ENCODE results near the gene UQCC3.
"Not testable (repeated sequence)": the region's sequence is repeated elsewhere in the genome, so short reads cannot be mapped to it uniquely, and the experiment has no call there.

Gene UQCC3
- 5.9 to 7.5 reads per million in 2 donors for total RNA-seq

- peak; percentile 30 to 83 (median 60) for DNase-seq
Measured at GRCh38 chr11:62671608-62672389, at the start of gene UQCC3, which contains the start of gene LBHD1. Gene UQCC3, plus strand, starts transcription at chr11:62671673. Its CDS starts 73 bp downstream, at chr11:62671746. Gene LBHD1, minus strand, starts transcription at chr11:62672267. Its CDS starts 2,236 bp downstream, at chr11:62670031.

- DNase-seq, result no peak
Measured at GRCh38 chr11:62622476-62623089, 48.9 kb upstream of the UQCC3 start.

- DNase-seq, result peak in 1 of 5 experiments; percentile 20
Measured at GRCh38 chr11:62627713-62628112, 43.8 kb upstream of the UQCC3 start.

- DNase-seq, result no peak
Measured at GRCh38 chr11:62632492-62632891, 39.0 kb upstream of the UQCC3 start.

GRCh38 chr11:62644220-62644619 lies 27.3 kb upstream of the UQCC3 start:
- no peak for DNase-seq

- peak in 1 of 5 experiments; percentile 22 for DNase-seq
Measured at GRCh38 chr11:62645671-62645945, 25.9 kb upstream of the UQCC3 start.

- peak; percentile 94 to 99 (median 98) for DNase-seq
Measured at GRCh38 chr11:62645946-62646824, 25.3 kb upstream of the UQCC3 start, which contains the start of gene GANAB. Gene GANAB, minus strand, starts transcription at chr11:62646613. Its CDS starts 14 bp downstream, at chr11:62646599.

GRCh38 chr11:62646825-62647608 lies 24.5 kb upstream of the UQCC3 start:
- DNase-seq, result no peak

- no peak for DNase-seq
Measured at GRCh38 chr11:62647609-62648005, 23.9 kb upstream of the UQCC3 start.

GRCh38 chr11:62648185-62648966 lies 23.1 kb upstream of the UQCC3 start:
- no peak for DNase-seq

GRCh38 chr11:62648967-62649364 lies 22.5 kb upstream of the UQCC3 start:
- DNase-seq, result no peak

GRCh38 chr11:62649486-62649885 lies 22.0 kb upstream of the UQCC3 start:
- no peak for DNase-seq

- not testable (repeated sequence) for DNase-seq
Measured at GRCh38 chr11:62650283-62650682, 21.2 kb upstream of the UQCC3 start.

GRCh38 chr11:62652161-62653006 lies 19.1 kb upstream of the UQCC3 start:
- peak in 1 of 5 experiments; percentile 30 for DNase-seq

- no peak for DNase-seq
Measured at GRCh38 chr11:62654297-62654696, 17.2 kb upstream of the UQCC3 start.

- no peak for DNase-seq
Measured at GRCh38 chr11:62656796-62657429, 14.6 kb upstream of the UQCC3 start.

GRCh38 chr11:62664405-62665074 lies 6.9 kb upstream of the UQCC3 start:
- DNase-seq, result peak in 3 of 5 experiments; percentile 28 to 82 (median 33)

GRCh38 chr11:62665075-62665598 lies 6.3 kb upstream of the UQCC3 start, which contains the start of the genes C11orf98 and CSKMT:
Gene C11orf98, minus strand, starts transcription at chr11:62665210. Its CDS starts 41 bp downstream, at chr11:62665169.
Gene CSKMT, plus strand, starts transcription at chr11:62665312. Its CDS starts 568 bp downstream, at chr11:62665880.
- peak; percentile 88 to 94 (median 93) for DNase-seq

Data from T-helper 2 cell (primary cell).